Liver (tissue), 9 donors: ENCODE results near the gene UBR4. TPM values are rescaled to one million over a fixed set of nuclear protein-coding genes. Genes with fewer than 3 reads are reported as not detected.

Experiments used
- DNase-seq: peaks from one replicate; pipeline ENCODE4 v3.0.0-alpha.2; 2017; ENCODE audit warnings: low spot score
- H3K27ac ChIP-seq, 2 donors: one replicate each; pipeline ENCODE4 v1.7.0; 2013; ENCODE audit warnings: inconsistent platforms in 2 of 2, low read length in 2 of 2, control low read depth in 1 of 2, low read depth in 1 of 2, mild to moderate bottlenecking in 1 of 2
- H3K27me3 ChIP-seq, 4 donors: one replicate each; pipeline versions ENCODE4 v1.6.1 to v1.7.0; 2013; ENCODE audit warnings: low read length in 3 of 4, inconsistent platforms in 1 of 4, mild to moderate bottlenecking in 1 of 4, moderate library complexity in 1 of 4; ENCODE audit not compliant: control insufficient read depth in 4 of 4, insufficient read depth in 4 of 4
- H3K36me3 ChIP-seq, 4 donors: one replicate each; pipeline versions ENCODE4 v1.6.1 to v1.7.0; 2013; ENCODE audit warnings: low read length in 3 of 4, mild to moderate bottlenecking in 3 of 4, low read depth in 1 of 4, moderate library complexity in 1 of 4; ENCODE audit not compliant: control insufficient read depth in 4 of 4, insufficient read depth in 3 of 4
- H3K4me1 ChIP-seq, 4 donors: one replicate each; pipeline versions ENCODE4 v1.6.1 to v1.7.0; 2013; ENCODE audit warnings: low read length in 3 of 4, mild to moderate bottlenecking in 3 of 4, moderate library complexity in 1 of 4; ENCODE audit not compliant: control insufficient read depth in 4 of 4, insufficient read depth in 4 of 4
- H3K4me3 ChIP-seq, 3 donors: one replicate each; pipeline versions ENCODE4 v1.6.1 to v1.7.0; 2013; ENCODE audit warnings: low read length in 3 of 3, control low read depth in 1 of 3, low read depth in 1 of 3, mild to moderate bottlenecking in 1 of 3
- H3K9ac ChIP-seq, 2 donors: one replicate each; pipeline ENCODE4 v1.7.0; 2013; ENCODE audit warnings: low read length in 2 of 2, mild to moderate bottlenecking in 2 of 2, moderate library complexity in 2 of 2, control low read depth in 1 of 2, low read depth in 1 of 2
- H3K9me3 ChIP-seq, 4 donors: one replicate each; pipeline versions ENCODE4 v1.6.1 to v1.7.0; 2013; ENCODE audit warnings: low read length in 3 of 4; ENCODE audit not compliant: control insufficient read depth in 4 of 4
- CTCF ChIP-seq: fragments of 150-350 bp; IDR thresholded peaks from 2 replicates; pipeline ENCODE4 v1.5.1; 2017; ENCODE audit warnings: improper control_type of control experiment, low read depth, low read length; ENCODE audit not compliant: missing input control
- FOXA2 ChIP-seq: IDR thresholded peaks from 2 replicates; pipeline ENCODE4 v1.6.1; 2016; ENCODE audit warnings: antibody characterized with exemption
- HNF4A ChIP-seq, 2 donors: conservative IDR thresholded peaks; 2 replicates each; pipeline ENCODE4 v1.6.1; 2016; ENCODE audit warnings: antibody characterized with exemption in 2 of 2, mild to moderate bottlenecking in 2 of 2
- HNF4G ChIP-seq: IDR thresholded peaks from 2 replicates; pipeline ENCODE4 v1.6.1; 2016; ENCODE audit warnings: antibody characterized with exemption
- JUND ChIP-seq, 2 donors: IDR thresholded peaks; 2 replicates each; pipeline ENCODE4 v1.6.1; 2016; ENCODE audit warnings: antibody characterized with exemption in 2 of 2
- NR2F2 ChIP-seq: IDR thresholded peaks from 2 replicates; pipeline ENCODE4 v1.6.1; 2016; ENCODE audit warnings: antibody characterized with exemption
- RAD21 ChIP-seq, 2 donors: IDR thresholded peaks; 2 replicates each; pipeline ENCODE4 v1.6.1; 2016; ENCODE audit warnings: antibody characterized with exemption in 2 of 2, mild to moderate bottlenecking in 2 of 2
- REST ChIP-seq: IDR thresholded peaks from 2 replicates; pipeline ENCODE4 v1.6.1; 2016; ENCODE audit warnings: antibody characterized with exemption, mild to moderate bottlenecking
- TAF1 ChIP-seq: conservative IDR thresholded peaks from 2 replicates; pipeline ENCODE4 v1.6.1; 2016; ENCODE audit warnings: antibody characterized with exemption, mild to moderate bottlenecking
- WGBS: extraction: QIAGEN DNeasy Blood & Tissue Kit; methylation state at CpG from one replicate; pipeline ENCODE4 v1.1.7; 2013; 5-methylcytosine and 5-hydroxymethylcytosine counted together
- polyA plus RNA-seq, 2 donors: library from polyadenylated mRNA; stranded (reverse) in 1 of 2; unstranded in 1 of 2; fragments of 200-250 nt in 1 of 2; fragments of >200 nt in 1 of 2; fragmentation: Nextera tagmentation in 1 of 2; extraction: Ambion mirVana in 1 of 2; gene quantifications; one replicate each; pipeline versions ENCODE4 v1.2.1 to v1.2.3, GENCODE V29; 2013 to 2015
- total RNA-seq, 2 donors: library from RNA; depleted of rRNA; stranded (reverse); fragments of >200 nt; gene quantifications; one replicate each; pipeline ENCODE4 v1.2.3, GENCODE V29; 2014
- donor health status: healthy.
- donor health status: healthy.
- donor health status: healthy.
- donor health status: healthy.
- donor health status: healthy.

Gene UBR4
- total and polyA plus RNA-seq, 4 donors = 45.4 to 156 (median 86.9) TPM

- TF ChIP-seq CTCF = no peak
- TF ChIP-seq TAF1 = no peak
- TF ChIP-seq FOXA2 = no peak
Observed at GRCh38 chr1:19070197-19070651, 139.8 kb downstream of the UBR4 start (continued).

- no peak for TF ChIP-seq JUND (IDR thresholded peaks at IDR 0.05)
- no peak for TF ChIP-seq RAD21 (IDR thresholded peaks at IDR 0.05)
- TF ChIP-seq HNF4A (conservative IDR thresholded peaks at IDR 0.05) = peak in 1 of 2 donors; percentile 39
- TF ChIP-seq NR2F2 = no peak
- no peaks in the 10 kb centered on the region for H3K36me3 ChIP-seq
- 33% methylated on average over 11 of the region's 11 CpGs for WGBS
- H3K9ac ChIP-seq = no peak overlapping the region
- no peak overlapping the region for H3K4me3 ChIP-seq
- H3K4me1 ChIP-seq = peaks cover 27 to 79% (median 60%) of the 10 kb centered on the region in 4 donors
- H3K27ac ChIP-seq = peak overlapping the region; percentile 82 to 95
- no peaks in the 10 kb centered on the region for H3K9me3 ChIP-seq
- DNase-seq = no peak
- H3K27me3 ChIP-seq = no peaks in the 10 kb centered on the region
Observed at GRCh38 chr1:19068639-19069276, 141.3 kb downstream of the UBR4 start.

GRCh38 chr1:19067912-19068638, 142.0 kb downstream of the UBR4 start:
- Histone ChIP-seq H3K27me3 (no peaks in the 10 kb centered on the region), H3K27ac (peak overlapping the region; percentile 82 to 95), H3K9ac (no peak overlapping the region), H3K36me3 (no peaks in the 10 kb centered on the region), H3K4me3 (no peak overlapping the region), H3K4me1 (peaks cover 22 to 73% (median 54%) of the 10 kb centered on the region in 4 donors), H3K9me3 (no peaks in the 10 kb centered on the region)
- 23% methylated on average over 14 of the region's 14 CpGs for WGBS
- no peak for DNase-seq
- peak; percentile 16 for TF ChIP-seq HNF4G
- TF ChIP-seq REST = no peak
